Renal pelvis (tissue), 4 donors: ENCODE data around the gene WNT2B. TPM values are rescaled to one million over a fixed set of nuclear protein-coding genes. Genes with fewer than 3 reads are reported as not detected.

Experiments used
- DNase-seq: peaks from one replicate; pipeline ENCODE4 v3.0.0-alpha.2; 2013
- polyA plus RNA-seq, 3 donors: library from polyadenylated mRNA; unstranded; fragments of 120-200 nt; gene quantifications; one replicate each; pipeline ENCODE4 v1.2.1, GENCODE V29; 2013; ENCODE audit not compliant: insufficient read length in 3 of 3

WNT2B gene
- polyA plus RNA-seq, 3 donors = 2.9 to 4.6 (median 3.3) TPM

DNA sequence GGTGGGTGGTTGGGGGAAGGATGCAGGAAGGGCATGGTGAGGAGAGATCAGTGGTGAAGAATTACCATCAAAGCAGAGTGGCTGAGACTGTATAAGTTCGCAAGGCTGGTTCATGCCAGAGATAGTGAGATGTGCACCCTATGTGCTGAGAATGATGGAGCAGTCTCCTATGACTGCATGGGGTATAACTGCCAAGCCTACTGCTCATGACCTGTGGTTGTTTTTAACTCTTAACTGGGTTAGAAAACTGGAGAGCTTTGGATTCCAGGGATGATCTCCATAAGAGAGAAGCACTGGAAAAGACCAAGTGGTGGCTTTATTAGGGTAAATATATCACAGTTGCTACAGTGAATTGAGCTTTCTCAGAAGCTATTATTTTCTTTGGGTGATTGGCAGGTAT lies 16.2 kb downstream of the WNT2B start:
- DNase-seq = no peak

DNA sequence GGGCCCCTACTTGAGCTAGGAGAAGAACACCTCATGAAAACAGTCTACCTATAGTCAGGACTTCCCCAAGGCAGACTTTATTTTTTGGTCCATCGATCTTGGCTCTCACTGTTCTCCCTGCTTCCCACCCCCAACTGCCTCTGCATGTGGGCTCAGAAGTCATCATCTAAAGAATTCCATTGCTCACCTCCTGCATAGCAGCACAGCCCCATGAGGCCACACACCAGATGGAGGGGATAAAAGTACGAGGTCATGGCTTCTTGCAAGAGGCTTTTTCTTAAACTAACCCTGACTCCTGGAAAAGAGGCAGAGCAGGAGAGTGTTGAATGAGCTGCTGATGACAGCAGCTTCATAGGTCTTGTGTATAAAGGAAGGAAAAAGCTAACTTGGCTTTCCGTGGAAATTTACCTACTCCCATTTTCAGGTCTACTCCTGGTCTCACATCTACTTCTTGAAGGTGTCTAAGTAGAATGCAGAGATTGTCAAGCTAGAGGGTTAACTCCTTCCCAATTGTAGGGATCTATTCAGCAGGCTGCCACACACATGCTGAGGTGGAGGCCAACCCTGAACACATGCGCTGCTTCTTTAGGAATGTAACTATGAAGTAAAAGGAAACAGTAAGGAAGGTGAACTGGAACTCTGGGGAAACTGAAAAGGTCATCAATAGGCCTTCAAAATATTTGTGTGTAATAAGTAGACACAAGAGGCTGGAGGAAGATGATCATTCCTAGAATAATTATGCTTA lies 18.7 kb downstream of the WNT2B start:
- no peak for DNase-seq

DNA sequence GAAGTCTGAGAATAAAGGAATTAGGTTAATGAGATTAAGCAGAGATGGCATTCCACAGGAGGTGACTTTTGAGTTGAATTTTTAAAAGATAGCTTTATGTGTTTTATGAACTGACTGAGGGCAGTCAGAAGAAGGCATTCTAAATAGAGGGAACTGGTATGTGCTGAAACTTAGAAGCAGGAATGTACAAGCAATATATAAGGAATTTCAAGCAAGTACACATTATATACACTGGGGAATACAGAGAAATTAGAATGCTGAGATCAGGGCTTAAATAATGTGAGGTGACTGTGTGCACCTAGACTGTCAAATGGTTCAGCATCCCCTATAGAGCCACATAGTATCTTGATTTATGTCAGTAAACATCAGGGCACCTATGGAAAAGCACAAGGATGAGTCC lies 19.3 kb downstream of the WNT2B start:
- DNase-seq = no peak

DNA sequence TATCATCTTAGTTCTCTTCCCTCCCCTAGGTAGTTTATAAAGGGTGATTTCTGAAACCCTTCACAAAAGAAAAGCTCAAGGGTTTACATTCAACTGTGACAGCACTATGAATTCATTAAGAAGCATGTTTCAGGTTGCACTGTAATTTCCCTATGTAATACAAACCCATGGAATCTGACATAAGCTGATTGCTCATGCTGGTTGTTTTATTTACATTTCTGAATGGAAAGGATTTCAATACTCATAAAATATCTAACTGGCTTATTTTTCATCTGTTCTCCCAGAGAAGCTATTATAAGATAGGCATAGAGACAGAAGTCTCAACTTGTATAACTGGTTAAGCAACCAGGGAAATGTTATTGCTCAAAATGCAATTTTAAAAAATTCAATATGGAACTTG lies 20.5 kb downstream of the WNT2B start:
- DNase-seq = no peak

DNA sequence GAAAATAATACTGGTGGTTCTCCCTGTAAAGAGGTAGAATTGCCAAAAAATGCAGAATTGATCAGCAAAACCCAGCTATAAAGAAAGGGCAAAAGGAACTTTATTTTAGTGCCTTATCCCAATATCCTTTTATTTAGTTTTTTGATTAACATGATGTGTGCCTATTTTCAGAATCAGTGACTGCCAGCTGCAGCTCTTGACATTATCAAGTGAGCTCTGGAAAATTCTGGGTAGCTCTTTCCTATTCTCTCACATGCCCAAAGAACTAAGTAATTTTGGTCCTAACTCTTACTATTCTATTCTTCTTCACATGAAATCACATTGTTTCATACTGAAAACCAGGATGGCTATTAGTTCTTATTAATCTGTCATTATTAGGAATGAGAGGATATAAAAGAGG lies 22.1 kb downstream of the WNT2B start:
- no peak for DNase-seq

DNA sequence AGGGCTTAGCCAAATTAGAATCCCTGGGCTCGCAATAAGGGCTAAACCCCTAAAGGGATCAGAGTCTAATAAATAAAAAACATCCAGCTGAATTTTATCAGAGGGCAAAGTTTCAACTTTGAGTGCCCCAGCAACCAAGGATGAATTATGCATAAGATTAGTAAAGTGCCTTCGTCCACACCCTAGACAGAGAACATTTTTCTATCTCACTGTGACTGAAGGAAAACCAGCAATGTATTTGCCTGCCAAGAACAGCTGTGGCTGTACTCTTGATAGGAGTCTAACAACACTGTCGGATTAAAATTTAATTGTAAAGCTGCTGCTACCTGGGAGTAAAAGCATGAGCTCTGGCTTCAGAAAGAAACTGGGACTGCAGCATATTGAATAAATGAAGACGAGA lies 23.3 kb downstream of the WNT2B start:
- DNase-seq = no peak

DNA sequence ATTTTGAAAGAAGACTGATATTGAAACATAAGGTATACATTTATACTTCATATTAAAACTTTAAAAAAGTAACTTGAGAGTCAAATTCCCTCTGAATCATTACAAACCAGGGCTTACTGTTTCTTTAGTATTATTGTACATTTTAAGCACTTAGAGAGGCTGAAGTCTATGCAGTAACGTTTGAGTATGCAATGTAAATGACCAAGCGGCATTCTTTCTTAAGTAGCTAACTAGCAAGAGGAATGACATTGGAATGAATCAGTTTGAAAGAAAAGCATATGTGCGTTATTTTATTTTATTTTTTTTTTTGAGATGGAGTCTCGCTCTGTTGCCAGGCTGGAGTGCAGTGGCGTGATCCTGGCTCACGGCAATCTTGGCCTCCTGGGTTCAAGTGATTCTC lies 24.3 kb downstream of the WNT2B start:
- DNase-seq = no peak

DNA sequence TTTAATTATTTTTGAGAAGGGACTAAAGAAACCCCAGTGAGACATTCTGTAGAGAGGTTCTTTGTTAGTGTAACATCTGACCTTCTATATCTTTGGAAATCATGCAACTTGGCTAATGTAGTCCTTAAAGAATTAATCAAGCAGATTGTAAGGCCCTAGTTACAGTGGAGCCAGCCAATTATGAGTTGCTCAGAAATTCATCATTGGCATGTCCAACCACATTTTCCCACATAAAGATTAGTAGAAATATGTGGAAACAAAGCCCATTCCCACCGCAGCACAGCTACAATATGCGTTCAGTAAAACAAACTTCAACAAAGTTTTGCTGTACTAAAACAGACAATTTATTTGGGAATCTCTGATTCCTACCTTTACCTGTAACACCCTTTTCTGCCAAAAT lies 27.8 kb downstream of the WNT2B start:
- no peak for DNase-seq

DNA sequence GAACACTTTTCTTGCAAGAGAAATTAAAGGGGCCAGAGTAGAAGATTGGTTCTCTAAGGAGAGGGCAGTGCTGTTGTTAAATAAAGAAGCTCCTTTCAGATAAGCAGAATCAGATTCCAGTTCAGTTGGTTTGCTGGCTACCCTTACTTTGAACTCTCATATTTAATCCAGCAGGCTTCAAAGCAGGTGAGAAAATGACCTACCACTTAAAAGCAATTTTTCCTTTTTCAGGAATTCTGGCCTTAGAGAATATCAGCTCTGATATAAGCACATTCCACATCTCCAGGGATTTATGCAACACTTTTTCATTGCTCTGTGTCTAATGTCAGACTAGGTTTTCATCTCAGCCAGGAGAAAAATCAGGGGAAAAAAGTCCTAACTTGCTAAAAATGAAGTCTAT lies 28.7 kb downstream of the WNT2B start:
- DNase-seq = no peak

DNA sequence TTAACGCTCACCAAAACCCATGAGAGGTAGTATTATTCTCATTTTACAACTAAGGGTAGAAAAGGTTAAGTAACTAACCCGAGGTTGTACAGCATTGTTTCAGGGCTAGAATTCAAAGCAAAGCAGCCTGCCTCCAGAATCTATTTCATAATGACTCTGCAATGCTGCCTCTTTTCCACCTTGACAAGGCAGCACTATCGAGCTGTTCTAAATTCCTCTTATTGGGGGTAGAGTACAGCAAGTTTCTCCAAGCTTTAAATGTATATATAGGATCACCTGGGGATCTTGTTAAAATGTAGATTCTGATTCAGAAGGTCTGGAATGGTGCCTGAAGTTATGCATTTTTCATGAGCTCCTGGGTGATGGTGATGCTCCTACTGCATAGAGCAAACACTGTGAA lies 30.1 kb downstream of the WNT2B start:
- DNase-seq = no peak

DNA sequence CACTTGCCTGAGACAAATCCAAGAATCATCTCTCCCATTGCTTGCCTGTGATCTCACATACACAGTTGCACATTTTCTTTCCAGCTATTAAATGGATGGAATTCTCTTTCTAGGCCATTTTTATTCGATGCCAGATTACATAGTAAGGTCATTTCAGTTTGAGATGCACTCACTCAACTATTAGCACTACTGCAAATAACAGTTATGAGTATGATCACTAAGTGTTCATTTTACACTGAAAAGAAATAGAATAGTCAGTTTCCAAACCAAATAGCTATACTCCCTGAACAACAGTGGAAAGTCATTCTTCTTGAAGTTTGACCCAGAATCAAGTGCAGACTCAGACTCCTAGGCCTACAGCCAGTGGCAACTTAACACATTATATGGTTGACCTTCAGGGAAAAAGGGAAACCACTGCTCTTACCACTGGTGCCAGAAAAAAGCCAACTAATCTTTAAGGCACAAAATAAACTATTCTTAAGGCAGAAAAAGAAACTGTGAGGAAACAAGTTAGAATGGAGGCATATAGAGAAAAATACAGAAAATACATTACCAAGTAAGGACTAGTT lies 31.5 kb downstream of the WNT2B start:
- DNase-seq = no peak

DNA sequence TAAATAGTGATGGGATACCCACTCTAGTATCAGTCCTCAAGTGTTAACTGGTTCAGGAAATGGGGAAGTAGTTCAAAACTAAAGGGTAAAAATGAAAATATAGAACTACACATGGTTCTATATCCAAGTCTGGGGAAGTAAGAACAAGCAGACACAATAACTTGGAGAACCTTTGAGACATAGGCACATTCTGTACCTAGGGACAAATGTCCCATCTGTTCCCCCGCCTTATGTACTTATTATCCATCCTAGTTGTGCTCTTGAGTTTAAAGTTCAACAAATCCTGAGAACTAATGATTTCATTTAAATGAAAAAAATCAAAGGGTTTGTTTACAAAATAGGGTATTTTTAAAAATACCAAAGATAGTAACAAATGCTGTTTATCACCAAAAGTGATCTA lies 32.5 kb downstream of the WNT2B start:
- DNase-seq = no peak

DNA sequence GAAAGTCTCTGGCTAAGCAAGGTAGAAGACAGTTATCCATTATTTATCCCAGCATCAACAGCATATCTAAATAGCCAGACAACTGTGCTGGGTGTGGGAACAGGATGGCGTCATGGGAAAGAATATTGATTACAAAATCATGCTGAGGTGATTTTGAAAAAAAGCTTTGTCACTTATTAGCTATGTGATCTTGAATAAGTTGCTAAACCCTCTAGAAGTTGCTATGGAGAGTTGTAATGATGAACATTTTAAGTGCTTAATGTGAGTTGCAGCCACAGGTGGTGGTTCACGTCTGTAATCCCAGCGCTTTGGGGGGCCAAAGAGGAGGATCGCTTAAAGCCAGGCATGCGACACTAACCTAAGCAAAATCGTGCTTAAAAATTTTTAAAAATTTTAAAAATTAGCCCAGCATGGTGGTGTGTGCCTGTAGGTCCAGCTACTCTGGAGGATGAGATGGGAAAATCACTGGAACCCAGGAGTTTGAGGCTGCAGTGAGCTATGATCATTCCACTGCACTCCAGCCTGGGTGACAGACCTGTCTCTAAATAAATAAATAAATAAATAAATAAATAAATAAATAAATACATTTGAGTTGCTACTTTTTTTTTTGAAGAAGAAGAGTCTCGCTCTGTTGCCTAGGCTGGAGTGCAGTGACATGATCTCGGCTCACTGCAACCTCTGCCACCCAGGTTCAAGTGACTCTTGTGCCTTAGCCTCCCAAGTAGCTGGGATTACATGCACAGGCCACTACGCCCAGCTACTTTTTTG lies 33.6 kb downstream of the WNT2B start:
- no peak for DNase-seq

DNA sequence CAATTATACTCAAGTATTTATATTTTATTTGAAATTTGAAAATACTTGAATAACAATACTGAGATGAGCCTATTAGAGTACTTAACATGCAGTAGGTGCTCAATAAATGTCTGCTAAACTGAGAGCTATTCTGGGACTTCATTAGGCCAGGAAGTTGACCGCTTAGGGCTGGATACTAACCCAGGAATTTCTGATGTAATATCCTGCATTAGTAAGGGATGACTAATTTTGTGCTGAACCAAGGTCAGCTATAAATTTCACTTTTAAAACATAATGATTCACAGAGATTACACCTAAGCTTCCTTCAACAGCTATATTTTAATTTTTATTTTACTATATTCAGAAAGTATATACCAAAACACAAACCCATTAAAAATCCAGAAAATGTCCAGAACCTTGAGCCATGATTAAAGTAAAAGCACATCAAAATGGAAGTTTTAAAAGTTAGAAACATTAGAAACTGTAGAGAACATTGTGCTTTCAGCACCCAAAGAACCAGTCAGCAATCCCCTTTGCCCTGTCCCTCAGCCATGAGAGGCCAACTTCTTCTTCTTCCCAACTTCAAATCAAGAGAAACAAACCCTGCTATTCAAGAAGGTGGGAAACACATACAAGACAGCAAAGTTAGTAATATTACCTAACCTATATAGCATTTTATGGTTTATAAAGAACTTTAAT lies 35.4 kb downstream of the WNT2B start:
- DNase-seq = no peak

DNA sequence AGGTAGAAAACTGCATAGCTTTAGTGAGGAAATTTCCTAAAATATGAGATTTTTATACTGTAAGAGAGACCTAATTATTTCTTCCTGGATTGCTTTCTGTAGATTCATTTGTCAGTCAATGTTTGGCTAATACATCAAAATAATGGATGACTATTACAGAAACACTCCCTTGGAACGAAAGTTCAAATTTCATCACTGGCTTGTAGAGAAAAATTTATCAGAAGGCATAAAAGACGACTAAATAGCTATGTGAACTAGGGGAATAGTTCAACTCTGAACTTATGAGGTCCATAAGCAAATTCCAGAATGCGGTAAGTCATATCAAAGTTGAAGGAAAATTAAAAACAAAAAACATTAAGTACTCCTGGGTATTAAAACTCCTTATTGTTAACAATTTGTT lies 36.0 kb downstream of the WNT2B start:
- DNase-seq = no peak

DNA sequence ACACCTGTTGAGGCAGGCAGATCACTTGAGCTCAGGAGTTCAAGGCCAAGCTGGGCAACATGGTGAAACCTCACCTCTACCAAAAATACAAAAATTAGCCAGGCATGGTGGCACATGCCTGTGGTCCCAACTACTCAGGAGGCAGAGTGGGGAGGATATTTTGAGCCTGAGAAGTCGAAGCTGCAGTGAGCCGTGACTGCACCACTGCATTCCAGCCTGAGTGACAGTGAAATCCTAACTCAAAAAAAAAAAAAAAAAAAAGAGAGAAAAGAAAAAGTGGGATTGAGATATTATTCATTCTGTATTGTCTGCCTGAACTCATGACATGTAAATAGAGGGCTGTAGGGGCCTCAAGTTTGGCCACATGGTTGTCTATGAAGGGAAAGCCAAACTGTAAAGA lies 37.3 kb downstream of the WNT2B start:
- DNase-seq = no peak

DNA sequence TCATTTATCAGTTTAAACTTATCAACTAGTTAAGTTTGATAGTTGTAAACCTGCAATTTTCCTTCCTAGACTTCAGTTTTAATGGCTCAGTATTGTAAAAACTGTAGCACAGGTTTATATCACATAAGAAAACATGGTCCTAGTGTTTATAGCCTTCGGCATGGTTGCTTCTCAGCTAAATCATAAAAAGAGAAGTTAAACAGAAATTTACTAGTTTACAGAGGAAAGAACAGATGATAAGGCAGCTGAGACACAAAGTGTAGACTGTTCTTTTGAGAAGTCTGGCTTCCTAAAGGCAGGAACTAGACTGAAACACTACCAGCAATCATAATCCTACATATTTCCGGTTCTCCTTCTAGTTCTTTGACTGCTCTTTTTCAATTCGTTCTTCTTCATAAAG lies 39.8 kb downstream of the WNT2B start:
- DNase-seq = no peak

DNA sequence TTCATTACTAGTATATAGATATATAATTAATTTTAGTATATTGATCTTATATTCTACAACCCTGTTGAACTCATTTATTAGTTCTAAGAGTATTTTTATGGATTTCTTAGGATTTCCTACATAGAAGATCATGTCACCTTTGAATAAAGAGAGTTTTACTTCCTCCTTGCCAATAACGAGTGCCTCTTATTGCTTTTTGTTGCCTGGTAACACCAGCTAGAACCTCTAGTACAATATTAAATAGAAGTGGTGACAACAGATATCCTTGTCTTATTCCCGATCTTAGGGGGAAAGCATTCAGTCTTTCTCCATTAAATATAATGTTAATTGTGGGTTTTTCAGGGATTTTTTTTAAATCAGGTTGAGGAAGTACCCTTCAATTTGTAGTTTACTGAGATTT lies 40.8 kb downstream of the WNT2B start:
- DNase-seq = no peak

DNA sequence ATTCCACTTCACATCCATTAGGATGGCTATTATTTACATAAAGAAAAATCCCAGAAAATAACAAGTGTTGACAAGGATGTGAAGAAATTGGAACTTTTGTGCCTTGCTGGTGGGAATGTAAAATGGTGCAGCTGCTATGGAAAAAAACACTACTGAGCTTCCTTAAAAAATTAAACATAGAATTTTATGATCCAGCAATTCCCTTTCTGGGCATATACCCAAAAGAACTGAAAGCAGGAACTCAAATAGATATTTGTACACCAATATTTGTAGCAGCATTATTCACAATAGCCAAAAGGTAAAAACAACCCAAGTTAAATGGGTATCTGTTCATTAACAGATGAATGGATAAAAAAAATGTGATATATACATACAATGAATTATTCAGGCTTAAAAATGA lies 45.6 kb downstream of the WNT2B start:
- no peak for DNase-seq

DNA sequence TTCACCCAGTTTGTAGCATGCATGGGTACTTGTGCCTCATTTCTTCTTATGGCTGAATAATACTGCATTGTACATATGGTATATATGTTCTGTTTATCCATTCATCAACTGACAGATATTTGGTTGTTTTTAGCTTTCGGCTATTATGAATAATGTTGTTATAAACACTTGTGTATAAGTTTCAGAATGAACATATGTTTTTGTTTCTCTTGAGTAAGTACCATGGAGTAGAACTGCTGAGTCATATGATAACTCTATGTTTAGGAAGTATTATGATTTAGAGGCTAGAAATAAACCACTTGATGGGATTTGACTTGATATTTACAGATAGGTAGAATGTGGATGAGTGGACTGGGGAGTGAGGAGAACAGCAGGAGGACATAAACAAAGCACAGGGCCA lies 48.6 kb downstream of the WNT2B start:
- no peak for DNase-seq

DNA sequence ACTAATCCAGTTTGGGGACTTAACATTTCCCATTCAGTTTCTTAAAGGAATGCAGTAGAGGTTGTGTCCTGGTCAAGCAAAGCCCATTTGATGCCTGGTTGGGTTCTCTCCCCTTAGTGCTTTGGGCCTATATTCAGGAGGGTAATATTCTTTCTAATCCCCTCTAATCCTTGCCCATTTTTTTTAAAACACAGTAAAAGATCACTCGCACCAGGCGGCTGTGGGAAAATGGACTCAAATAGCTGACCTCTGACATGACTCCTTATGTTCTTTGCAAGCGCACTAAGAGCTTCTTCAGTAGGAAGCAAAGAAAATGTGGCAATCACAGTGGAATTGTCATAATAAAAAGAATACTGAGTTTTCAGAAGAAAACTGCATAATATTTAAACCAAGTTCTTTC lies 49.9 kb downstream of the WNT2B start:
- no peak for DNase-seq

DNA sequence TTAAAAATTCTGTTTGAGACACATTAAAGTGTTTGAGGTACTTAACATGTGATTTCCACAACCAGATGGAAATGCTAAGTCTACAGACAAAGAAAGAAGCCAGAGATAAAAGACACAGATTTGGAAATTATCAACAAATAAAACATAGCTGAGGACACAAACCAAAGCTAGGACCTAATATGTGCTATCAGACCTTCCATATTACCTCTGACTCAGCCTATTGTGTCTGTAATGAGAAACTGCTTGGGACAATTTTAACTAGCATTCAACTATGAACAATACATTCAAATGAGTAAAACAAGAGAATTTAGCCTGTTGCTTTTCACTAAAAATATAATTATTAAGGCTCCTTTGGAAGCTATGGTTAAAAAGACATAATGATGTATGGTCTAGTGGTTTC lies 54.6 kb downstream of the WNT2B start:
- no peak for DNase-seq

DNA sequence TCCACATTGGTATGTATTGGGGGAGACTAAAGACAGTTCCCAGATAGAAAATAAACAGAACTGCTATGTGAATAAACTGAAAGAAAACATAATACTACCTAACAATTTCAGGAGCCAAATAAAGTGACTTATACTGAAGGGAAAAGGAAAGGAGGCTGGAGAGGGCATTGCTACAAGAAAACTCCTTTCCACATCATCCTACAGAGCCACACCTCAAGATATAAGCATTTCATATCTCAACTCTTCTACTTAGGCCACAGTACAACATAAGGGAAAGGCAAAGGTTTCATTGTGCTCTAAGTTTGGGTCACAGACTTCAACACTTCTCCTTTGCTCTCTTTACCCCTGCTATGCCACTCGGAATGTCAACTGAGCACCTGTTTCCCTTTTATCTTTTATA lies 55.3 kb downstream of the WNT2B start:
- DNase-seq = no peak
